Stimulated activated CD4-positive, alpha-beta T cell treated with anti-CD3 and anti-CD28 coated beads, Interleukin-1b, Interleukin-23, amount 100 ng/mL, for 48 hours (primary cell): ENCODE results near the gene NR2F6.

Source experiments
- DNase-seq: peaks from one replicate; pipeline ENCODE4 v3.0.0-alpha.2; 2020

The NR2F6 gene

DNA sequence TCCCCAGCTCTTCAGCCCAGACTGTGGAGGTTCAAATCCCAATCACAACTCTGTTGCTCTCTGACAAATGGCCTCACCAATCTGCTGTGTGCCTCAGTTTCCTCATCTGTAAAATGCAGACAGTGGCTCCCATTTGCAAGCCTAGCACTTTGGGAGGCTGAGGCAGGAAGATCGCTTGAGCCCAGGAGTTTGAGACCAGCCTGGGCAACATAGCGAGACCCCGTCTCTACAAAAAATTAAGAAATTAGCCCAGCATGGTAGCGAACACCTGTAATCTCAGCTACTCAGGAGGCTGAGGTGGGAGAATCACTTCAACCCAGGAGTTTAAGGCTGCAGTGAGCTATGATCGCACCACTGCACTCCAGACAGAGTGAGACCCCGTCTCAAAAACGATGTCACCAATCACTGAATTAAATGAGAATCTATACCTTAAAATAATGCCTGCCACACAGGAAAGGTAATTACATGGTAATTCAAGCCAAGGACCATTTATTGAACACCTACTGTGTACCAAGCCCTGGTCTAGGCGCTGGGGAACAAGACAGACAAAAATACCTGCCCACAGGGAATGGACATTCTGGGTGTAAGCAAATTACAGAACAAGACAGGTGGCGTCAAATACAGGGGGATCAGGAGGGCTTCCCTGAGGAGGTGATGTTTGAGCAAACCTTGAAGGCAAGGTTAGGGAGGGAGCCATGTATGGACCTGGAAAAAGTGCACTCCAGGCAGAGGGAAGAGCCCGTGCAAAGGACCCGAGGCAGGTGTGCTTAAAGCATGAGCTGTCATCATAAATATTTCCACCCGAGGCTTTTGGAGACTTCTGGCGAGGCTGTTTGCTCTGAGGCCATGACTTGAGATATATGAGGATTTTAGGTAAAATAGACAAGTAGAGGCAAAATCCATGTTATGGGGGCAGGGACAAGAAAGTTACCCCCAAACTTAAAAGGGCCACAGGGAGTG is 7.7 kb downstream of the NR2F6 start:
- DNase-seq: no peak

DNA sequence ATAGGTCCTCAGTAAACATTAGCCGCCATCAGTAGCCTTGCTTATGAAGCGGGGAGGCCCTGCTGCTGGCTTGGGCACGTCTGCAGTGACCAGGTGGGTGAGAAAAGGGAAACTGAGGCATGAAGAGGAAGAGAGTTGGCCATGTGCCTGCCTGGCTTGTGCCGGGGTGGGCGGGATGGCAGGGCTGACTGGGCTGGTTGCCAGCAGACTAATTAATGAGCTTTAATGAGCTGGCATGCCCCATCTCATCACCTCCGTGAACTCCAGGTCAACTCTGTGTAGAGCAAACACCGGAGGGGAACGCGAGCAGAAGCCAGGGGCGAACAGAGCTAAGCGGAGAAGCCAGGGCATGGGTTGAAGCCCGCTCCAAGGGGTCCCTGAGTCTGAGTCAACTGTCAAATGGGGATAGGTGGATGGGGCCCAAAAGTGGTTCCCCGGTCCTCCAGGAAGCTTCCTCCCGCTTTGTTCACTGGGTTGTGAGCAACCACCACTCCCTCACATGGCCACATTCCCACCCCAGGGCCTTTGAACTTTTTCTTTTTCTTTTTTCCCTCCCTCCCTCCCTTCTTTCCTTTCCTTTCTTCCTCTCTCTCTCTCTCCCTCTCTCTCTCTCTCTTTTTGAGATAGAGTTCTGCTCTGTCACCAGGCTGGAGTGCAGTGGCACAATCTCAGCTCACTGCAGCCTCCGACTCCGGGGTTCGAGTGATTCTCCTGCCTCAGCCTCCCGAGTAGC is 8.7 kb downstream of the NR2F6 start:
- DNase-seq: no peak

DNA sequence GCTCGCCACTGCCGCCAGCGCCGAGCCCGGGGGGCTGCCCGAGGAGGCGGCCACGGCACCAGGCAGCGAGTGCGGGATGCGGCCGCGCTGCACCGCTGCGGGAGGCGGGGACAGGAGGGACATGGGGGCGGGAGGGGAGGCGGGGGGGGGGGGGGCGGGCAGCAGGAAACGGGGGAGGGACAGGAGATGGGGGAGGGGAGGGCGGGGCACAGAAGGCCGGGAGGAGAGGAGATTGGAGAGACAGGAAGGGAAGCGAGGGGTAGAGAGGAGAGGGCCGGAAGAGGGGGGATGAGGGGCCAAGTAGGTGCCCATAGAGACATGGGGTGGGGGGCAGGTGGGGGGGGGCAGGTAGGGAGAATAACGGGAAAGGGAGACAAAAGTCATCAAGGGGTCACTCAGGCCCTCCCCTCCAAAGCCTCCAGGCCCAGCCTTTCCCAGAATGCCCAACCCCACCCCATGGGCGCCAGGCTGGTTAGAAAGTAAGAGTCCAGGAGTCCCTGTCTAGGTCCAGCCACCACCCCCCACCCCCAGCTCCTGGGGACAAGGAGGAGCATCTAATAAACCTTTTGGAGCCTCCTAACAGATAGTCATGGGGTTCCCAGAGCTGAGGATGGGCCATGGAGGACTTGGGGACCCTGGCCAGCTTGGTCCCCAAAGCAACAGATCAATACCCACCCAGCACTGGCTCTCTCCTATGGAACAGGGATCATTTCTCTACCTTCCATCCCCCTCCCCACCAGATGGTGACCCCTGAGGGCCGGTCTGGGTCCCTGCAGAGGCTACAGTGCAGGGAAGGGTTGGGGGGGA is 9.5 kb downstream of the NR2F6 start:
- DNase-seq: no peak

DNA sequence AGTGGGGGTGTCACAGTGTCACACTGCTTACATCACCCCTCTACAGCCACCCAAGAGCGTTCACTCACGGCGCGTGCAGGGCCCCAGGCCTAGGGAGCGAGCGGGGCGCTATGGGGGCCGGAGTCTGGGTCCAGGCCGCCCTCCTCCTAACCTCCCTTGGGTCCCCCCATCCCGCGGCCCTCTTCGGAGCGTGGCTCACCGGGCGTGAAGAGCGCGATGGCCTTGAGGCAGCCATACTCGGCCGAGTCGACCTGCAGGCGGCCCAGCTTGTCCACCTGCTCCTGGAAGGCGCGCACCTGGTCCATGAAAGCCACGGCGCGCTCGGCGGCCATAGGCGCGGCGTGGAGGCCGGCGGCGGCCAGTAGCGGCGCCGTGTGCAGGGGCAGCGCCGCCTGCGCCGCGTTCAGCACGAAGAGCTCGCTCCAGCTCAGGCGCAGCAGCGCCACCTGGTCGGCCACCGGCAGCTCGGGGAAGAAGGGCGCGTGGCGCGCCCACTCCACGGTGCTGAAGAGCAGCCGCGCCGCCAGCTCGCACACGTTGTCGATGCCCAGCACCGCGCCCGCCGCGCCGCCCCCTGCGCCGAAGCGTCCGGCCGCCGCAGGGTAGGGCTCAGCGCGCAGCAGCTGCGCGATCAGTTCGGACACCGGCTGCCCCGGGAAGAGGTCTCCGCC is 10.3 kb downstream of the NR2F6 start:
- DNase-seq: peak; percentile 67

DNA sequence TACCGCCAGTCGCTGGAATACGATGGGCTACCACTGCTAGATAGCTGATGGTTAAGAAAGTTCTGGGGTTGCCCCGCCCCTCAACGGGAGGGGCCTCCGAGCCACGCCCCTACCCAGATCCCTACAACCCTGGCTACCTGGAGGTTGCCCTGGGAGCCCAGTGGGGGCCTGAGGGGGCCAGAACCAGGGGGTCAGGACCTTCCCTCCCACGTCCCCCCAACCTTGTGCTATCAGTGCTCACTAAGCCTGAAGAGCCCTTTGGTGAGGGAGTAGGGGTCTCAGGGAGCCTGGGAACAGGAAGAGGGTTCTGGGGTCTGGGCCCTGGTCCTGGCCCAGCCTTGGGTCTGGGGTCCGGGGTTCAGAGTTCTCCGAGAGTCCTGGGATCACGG is 10.8 kb downstream of the NR2F6 start:
- peak; percentile 62 for DNase-seq

DNA sequence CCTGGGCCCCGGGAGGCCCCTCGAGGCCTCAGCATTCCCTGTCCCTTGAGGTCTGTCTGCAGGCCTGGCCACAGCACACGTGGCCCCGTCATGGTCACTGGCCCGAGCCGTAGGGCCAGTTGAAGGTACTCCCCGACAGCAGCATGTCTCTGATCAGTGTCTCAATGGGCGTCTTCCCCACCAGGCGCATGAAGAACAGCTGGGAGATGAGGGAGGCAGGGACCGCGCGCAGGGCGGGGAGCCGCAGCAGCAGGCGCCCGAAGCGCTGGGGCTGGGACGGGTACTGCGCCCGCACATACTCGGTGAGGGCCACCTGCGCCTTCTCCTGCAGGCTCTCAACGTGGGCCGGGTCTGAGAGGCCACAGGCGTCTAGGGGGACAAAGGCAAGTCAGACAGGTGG is 13.5 kb downstream of the NR2F6 start:
- no peak for DNase-seq

DNA sequence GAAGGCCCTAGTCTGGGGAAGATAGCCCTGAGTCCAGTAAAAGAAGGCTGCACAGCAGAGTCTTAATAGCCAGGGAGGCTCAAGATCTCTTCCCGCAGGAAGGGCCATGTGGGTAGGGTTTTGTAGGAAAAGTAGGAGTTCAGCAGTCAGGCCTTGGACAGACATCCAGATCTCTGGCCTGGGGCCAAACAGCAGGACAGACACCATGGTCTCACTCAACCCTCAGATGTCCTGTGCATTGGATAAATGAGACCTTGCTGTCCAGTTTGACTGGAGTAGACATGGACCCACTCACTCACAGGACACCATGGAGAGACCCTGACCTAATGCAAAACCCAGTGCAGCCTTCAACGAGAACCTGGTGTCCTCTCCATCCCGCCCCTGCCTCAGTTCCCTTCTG is 15.8 kb downstream of the NR2F6 start:
- DNase-seq: no peak

DNA sequence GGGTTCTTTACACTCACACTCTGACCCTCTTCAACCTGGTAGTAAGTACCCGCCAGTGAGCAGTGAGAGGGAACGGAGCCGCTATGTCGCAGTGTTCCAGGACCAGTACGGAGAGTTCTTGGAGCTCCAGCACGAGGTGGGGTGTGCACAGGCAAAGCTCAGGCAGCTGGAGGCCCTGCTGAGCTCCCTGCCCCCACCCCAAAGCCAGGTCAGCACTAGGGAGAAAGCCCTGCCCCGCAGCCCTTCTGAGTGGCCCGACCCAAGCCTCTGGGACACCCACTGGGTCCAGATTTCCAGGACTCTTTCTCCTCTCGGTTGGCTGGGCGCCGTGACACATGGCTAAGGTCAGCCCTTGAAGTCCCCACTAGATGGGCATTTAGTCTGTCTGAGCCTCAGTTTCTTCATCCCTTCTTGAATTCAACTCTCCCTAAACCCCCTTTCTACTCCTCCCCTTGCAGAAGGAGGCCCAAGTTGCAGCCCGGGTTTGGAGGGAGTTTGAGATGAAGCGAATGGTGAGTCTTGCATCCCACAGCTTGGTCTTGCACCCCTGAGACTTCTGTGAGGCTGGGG is 17.8 kb downstream of the NR2F6 start:
- no peak for DNase-seq

DNA sequence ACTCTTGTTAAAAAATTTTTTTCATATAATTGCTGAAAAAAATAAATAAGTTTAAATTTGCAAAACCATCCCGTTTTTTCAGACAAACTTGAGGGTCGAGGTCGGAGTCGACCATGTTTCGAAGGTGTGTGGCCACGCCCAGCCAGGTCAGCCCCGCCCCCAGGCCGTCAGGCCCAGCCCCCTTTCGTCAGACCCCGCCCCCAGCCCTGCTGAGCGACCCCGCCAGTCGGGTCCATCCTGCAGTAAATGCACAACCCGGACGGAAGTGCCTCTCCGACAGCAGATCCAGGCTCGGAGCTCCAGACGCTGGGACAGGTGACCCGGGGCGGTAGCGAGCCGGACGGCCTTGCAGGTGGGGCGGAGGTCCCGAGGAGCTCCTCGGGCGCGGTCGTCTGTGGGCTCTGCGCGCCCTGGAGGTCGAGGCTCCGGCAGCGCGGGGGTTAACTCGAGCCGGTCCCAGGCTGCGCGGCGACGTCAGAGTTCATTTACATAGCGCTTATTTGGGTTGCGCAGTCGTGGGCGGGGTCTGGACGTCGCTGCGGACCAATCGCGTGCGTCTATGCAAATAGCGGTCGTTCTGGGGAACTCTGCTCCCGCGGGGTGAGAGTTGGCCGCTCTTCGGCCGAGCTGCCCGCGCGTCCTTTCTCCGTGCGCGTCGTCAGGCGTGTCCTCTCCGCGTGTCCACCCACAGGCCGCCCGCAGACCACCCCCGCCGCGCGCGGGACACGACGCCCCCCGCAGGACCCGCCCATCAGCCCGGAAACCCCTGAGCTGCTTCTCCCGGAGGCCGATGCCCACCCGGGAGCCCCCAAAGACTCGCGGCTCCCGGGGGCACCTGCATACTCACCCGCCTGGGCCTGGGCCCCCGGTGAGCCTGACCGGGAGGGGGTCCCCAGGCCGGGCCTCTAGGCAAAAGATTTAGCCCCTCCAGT is 19.5 kb downstream of the NR2F6 start, which contains the start of gene OCEL1:
TSS of gene OCEL1 (plus strand) at position 225 of the 932 bp plus-strand sequence. CDS start at position 247, 22 bp downstream.
- DNase-seq: peak; percentile 97

DNA sequence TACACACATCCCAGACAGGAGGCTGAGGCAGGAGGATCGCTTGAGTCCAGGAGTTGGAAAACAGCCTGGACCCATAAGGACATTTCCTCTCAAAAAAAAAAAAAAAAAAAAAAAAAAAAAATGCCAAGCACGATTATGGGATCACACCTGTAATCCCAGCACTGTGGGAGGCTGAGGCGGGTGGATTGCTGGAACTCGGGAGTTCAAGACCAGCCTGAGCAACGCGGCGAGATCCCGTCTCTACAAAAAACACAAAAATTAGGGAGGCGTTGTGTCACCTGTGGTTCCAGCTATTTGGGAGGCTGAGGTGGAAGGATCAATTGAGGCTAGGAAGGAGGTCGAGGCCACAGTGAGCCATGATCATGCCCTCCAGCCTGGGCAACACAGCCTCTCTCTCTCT is 20.7 kb downstream of the NR2F6 start:
- no peak for DNase-seq

DNA sequence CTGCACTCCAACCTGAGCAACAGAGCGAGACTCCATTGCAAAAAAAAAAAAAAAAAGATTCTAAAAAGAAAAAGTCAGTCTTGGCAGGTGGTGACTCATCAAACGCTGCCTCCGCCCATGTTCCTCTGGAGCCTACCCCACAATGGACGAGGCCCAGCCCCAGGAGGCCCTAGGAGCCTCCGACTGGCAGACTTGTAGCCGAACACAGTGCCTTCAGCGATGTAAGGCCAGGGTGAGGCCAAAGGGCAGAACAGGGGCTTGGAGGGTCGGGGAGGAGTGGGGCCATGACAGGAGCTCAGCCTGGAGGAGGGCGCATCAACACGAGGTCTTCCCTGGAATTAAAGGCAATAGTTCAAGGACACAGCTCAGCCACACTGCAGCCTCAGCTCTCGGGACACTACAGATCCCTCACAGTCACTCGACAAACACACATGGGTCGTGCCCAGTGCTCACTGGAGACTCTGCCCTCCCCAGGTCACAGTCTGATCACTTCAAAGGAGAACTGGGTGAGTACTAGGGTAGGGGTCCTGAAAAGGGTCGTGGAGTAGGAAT is 25.4 kb downstream of the NR2F6 start:
- DNase-seq: no peak

DNA sequence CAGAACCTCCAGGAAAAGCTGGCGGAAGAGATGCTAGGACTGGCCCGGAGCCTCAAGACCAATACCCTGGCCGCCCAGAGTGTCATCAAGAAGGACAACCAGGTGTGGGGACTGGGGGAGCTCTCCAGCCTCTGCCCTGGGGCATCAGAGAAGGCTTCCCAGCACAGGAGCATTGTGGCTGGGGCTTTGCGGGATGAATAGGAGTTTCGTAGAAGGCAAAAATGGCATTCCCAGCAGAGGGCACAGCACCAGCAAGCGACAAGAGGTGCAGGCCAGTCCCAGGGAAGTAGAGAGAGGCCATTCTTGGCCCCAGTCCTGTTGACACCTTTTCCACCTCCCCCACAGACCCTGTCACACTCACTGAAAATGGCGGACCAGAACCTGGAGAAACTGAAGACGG is 26.4 kb downstream of the NR2F6 start:
- DNase-seq: no peak

DNA sequence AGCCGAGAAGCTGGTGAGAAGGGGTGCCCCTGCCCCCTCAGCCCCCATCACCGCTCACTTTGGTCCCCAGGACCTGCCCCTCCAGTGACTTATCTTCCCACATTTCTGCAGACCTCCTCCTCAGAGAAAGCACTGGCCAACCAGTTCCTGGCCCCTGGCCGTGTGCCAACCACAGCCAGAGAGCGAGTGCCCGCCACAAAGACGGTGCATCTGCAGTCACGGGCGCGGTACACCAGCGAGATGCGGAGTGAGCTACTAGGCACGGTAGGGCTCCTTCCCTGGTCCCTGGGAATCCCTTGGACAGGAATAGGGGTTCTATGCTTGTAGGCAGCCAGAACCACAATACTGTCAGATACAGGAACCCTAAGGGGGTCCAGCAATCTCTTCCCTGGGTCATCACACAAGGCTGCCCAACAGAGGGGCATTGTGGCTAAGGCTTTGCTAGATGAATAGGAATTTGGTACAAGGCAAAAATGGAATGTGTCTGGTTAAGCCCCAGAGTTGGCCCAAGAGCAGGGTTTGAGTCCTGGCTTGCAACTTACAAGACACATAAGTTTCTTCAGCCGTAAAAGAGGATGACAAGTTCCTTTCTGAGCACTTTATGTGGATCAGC is 29.6 kb downstream of the NR2F6 start:
- no peak for DNase-seq

DNA sequence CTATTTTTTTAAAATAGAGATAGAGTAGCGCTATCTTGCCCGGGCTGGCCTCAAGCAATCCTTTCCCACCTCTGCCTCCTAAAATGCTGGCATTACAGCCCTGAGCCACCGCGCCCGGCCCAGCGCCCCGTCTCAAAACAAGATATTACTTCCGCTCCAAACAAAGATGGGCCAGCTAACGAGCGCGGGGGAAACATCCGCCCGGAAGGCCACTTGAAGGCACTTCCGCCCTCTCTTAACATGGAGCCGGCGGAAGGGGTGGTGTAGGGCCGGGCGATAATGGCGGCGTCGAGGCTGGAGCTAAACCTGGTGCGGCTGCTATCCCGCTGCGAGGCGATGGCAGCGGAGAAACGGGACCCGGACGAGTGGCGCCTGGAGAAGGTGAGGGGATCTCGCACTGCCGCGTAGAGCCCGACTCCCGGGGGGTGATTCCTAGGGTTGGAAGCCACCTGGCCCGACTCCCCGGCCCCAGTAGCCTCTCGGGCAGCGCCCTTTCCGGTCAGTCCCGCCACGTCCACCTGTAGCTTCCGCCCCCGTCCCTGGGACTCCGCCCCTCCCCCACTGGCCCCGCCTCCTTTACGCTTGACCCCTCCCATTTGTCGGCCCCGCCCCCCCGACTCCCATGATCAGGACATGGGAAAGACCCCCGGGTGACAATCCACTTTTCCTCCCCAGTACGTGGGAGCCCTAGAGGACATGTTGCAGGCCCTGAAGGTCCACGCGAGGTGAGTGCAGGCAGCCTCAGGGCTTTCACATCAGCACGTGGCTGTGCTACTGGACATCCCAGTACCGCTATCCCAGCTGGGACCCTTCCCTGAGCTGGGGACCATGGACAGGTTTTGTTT is 30.4 kb downstream of the NR2F6 start, which contains the start of gene USE1:
TSS of gene USE1 (plus strand) at position 231 of the 845 bp plus-strand sequence. CDS start at position 280, 49 bp downstream.
- DNase-seq: peak; percentile 89

DNA sequence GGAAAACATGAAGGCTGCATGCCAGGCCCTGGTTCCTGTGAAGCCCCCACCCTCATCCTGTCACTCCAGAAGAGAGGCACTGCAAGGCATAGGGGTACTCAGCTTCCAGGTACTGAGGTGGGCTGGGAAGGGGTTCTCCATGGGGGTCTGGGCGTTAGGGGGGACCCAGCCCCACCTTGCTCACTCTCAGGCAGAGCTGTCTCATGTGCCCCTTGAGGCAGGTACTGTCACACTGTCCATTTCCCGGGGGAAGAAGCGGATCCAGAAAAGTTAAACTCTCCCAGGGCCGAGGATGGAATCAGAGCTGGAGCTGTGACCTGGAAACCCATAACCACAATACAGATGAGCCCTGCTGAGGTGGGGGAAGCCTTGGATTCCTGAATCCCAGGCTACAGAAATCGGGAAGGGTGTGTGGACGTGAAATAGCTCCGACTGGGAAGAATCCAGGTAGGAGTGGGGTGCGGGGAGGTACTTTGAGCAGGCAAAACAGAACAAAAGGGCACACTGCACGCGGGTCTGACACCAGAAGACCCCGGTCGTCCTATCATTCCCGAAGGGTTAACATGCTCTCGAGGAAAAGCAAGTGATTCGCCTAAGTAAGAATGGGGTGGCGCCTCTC is 31.1 kb downstream of the NR2F6 start:
- no peak for DNase-seq

DNA sequence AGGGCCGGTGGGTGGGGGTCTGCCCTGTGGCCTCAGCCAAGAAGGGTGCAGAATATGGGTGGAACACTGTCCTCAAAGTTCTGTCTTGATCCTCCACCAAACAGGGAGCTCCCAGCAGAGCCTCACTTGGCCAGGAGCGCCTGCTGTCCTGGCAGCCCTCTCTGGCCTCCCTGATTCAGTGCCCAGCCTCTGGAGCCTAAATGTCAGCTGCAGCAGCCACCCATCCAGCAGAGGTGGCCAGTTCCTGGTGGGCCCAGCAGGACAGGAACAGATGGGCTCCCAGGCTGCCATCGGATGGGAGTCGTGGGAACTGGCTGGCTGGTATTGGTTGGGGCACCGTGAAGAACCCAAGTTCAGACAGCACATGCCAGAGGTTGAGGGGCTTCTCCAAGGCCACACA is 32.4 kb downstream of the NR2F6 start:
- DNase-seq: no peak

DNA sequence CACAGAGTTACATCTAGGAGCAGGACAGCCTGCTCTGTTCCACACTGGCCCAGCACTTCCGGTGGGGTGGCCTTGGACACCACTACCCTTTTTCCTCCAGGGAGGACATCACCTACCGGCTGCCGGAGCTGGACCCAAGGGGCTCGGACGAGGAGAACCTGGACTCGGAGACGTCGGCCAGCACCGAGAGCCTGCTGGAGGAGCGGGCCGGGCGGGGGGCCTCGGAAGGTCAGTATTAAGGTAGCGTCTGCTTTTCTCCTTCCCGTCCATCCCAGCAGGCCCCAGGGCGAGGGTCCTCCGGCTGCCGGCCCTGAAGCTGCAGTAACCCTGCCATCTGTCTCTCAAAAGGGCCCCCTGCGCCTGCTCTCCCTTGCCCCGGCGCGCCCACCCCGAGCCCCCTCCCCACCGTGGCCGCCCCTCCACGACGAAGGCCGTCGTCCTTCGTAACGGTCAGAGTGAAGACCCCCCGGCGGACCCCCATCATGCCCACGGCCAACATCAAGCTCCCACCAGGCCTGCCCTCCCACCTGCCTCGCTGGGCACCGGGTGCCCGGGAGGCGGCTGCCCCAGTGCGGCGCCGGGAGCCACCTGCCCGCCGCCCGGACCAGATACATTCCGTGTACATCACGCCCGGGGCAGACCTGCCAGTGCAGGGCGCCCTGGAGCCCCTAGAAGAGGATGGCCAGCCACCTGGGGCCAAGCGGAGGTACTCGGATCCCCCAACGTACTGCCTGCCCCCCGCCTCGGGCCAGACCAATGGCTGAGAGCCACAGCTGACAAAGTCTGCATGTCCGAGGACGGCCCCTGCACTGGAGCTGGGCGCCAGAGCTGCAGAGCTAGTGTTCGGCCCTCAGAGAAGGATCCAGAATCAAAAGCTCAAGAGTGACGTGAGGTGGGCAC is 33.9 kb downstream of the NR2F6 start:
- no peak for DNase-seq

DNA sequence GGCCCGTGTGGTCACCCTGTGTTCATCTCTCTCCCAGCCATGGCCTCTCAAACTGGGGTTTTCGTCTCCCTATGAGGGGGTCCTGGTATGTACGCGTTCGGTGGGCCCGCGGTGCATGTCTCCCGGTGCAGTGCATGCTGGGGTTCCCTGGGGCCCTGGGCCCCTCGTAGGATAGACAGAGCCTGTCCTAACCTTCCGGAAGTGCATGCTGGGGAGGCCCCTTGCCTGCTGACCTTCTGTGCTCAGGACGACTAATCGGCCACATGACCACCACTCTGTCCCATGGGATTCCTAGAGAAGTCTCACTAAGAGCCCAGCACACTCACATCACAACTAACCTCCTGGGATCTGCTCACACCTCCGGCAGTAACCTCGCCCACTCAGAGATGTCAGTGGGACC is 35.4 kb downstream of the NR2F6 start:
- DNase-seq: no peak
